ENCODE data around the gene MTUS2.

- TF ChIP-seq, protein P1, sequence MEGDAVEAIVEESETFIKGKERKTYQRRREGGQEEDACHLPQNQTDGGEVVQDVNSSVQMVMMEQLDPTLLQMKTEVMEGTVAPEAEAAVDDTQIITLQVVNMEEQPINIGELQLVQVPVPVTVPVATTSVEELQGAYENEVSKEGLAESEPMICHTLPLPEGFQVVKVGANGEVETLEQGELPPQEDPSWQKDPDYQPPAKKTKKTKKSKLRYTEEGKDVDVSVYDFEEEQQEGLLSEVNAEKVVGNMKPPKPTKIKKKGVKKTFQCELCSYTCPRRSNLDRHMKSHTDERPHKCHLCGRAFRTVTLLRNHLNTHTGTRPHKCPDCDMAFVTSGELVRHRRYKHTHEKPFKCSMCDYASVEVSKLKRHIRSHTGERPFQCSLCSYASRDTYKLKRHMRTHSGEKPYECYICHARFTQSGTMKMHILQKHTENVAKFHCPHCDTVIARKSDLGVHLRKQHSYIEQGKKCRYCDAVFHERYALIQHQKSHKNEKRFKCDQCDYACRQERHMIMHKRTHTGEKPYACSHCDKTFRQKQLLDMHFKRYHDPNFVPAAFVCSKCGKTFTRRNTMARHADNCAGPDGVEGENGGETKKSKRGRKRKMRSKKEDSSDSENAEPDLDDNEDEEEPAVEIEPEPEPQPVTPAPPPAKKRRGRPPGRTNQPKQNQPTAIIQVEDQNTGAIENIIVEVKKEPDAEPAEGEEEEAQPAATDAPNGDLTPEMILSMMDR (conservative IDR thresholded peaks at IDR 0.05; ENCODE audit: low read depth in 2 of 2) = no peak
- TF ChIP-seq STAT1 (IDR thresholded peaks at IDR 0.05; ENCODE audit: unreplicated experiment) (no peak), POLR2AphosphoS5 (IDR thresholded peaks at IDR 0.05; ENCODE audit: low read depth) (no peak), EZH2 (IDR thresholded peaks at IDR 0.05; ENCODE audit: low read depth, unreplicated experiment) (no peak), ETS1 (IDR thresholded peaks at IDR 0.05) (no peak)
These were observed 309.5 kb downstream of the MTUS2 start for GRCh38 chr13:29129616-29130015.
